NCI-H2081 (cell line): ENCODE data around the gene ATF7.
A peak's percentile ranks its signal among the peaks of the same experiment; 100 is the strongest.
"Not testable (repeated sequence)": the region's sequence is repeated elsewhere in the genome, so short reads cannot be mapped to it uniquely, and the experiment has no call there.

ENCODE experiments used
- DNase-seq, 2 experiments: peaks; one replicate each; lab custom pipeline; 2025; lab: John Stamatoyannopoulos, UW

The ATF7 gene

DNA sequence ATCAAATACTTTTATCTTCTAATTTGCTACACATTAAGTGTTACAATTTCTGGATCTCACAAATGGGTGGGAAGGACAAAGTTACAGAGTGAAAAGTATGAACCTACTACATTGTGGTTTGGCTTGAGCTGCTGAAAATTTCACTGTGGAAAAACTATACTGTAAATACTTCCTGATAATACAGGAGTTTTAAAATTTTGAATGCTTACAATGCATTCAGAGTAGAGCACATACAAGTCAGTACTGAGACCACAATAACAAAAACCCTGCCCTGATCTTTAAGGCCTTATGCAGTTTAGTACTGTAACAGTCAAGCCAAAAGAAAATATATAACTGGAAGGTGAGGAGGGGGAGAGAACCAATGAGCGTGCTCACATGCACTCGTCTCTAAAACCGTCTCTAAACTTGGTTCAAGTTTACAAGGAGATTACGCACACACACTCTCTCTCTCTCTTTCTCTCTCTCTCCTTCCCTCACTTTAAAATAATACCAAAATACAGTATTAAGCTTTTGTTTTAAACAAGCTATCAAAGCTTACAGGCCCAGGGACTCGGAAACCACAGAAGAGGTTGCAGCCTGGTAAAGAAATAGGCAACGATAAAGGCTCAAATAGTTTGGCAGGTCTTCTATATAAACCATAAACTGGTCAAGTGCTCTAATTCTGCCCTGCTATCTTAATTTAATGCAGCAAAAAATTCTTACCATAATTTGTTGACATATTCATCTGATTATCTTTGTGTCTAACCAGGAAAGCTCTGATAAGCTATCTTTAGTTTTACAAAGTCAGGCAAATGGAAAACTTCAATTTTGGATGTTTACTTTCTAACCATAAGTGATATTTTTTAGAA is 58.0 kb downstream of the ATF7 start:
- DNase-seq: no peak

DNA sequence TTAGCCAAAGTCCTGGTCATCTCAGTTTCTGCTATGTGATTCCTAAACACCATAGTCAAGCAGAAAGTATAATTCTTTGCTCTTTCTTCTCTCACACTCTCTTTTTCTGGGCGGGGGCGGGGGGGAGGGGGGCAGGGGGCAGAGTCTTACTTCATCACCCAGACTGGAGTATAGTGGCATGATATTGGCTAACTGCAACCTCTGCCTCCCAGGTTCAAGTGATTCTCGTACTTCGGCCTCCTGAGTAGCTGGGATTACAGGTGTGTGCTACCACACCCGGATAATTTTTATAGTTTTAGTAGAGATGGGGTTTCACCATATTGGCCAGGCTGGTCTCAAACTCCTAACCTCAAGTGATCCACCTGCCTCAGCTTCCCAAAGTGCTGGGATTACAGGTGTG is 60.8 kb downstream of the ATF7 start:
- not testable (repeated sequence) for DNase-seq

DNA sequence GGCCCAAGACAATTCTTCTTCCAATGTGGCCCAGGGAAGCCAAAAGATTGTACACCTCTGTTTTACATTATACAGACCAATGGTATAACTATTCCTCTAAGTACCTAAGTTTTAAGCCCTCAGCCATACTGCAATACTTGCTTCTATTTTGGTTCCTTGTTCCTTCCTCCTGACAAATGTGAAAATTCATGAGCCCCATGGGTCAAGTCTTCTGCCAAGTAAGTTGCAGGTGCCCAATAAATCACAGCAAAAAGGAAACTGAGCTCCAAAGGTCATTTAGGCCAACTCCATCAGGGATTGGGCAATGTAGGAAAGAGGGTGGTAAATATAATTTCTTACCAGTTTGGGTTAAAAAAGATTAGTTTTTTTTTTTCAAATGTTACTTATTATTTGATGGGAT is 61.2 kb downstream of the ATF7 start:
- no peak for DNase-seq

DNA sequence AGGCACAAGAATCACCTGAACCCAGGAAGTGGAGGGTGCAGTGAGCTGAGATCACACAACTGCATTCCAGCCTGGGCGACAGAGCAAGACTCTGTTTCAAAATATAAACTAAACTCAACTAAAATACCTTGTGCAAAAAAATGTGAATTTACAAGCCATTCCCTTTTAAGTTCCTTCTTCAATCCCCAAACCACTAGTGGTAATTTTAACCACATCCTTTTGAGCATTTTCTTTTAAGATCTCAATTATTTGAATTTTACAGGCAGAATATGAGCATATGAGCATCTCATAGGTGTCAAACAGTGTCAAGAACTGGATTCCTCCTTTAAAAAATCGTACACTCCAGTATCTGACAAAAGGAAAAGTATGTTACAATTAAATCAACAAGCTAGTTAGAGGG is 61.9 kb downstream of the ATF7 start:
- DNase-seq: no peak

DNA sequence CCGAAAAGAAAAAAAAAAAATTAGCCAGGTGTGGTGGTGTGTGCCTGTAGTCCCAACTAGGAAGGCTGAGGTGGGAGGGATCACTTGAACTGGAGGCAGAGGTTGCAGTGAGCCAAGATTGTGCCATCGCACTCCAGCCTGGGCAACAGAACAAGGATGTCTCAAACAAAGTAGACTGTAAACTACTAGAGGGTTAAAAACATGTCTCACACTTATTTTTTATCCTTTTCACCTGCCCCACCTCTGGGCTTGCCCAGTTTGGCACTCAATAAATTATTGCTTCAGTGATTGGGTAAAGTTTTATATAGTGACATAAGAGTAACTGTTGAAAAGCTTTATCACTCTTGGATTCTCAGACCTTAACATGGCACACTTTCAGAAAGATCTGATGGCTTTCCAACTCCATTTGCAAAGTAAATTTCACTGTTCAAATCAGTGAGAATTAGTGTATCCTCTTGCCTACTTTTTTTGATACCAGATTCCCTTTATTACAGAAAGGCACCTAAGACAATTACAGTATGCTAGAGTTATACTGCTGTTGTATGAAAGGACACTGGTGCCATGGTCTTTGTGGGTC is 62.6 kb downstream of the ATF7 start:
- DNase-seq: no peak

DNA sequence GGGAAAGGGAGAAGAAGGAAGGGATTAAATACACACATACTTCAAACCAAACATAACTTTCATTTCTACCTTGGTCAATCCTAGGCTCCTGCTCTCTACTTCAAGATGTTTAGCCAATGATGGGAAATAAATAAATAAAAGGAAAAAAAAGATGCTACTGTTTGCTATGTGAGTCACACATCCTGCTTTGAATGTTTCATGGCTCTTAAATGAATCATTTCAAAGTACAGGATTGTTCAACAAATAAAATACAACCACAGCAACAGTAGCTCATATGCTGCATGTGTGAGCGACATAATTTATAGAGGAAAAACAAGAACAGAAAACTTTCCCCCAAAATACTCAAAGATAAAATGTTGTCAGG is 64.6 kb downstream of the ATF7 start:
- DNase-seq: no peak

DNA sequence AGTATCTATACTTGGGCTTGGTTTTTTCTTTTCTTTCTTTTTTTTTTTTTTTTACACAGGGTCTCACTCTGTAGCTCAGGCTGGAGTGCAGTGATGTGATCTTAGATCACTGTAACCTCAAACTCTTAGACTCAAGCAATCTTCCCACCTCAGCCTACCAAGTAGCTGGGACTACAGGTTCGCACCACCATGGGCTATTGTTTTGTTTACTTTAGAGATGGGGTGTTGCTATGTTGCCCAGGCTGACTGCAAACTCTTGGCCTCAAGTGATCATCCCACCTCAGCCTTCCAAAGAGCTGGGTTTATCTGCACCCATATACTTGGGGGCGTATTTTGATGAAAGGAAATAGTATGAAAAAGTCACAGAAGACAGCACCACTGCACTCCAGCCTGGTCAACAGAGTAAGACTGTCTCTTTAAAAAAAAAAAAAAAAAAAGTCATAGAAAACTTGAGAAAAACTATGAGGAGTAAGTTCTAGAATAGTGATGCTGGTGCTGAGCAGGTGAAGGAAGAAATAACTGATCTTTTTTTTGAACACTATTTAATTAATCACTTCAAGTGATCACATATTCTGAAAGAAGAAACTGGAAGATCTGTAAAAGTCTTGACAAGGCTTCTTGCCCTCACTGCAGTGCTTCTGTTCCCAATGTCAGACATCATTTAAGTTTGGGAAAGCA is 65.1 kb downstream of the ATF7 start:
- no peak for DNase-seq

DNA sequence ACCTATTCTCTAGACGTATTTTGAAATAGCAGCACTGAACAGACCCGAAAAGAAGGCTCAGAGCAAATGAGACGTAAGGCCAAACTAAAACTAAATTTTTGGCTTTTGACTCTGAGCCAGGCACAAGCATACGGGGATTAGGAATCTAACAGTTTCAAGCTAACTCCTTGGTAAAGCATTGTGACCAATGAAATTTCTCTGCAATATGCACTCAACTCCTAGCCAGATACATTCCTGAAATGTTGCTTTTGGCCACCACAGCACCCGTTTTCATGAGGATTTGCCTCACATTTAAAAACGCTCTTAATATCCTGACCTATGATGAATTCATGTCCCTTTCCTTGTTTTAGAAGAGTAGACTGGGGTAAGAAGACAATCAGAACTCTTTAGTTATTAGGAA is 65.8 kb downstream of the ATF7 start:
- DNase-seq: no peak

DNA sequence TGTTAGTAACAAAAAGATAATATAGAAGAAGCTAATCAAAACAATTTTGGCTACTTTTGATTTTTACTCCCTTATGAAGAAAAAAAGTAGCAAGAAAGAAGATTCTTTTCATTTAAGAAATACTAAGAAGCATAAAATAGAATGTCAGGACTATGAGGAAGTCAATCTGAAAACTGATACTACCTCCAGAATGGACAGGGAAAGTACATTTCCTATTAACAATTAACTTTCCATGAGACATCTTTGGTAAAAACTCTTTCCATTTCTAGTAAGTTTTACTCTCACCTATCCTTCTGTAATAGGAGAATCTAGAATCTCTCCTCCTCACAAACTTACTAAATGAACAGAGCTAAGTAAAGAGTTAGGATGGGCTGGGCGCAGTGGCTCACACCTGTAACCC is 67.6 kb downstream of the ATF7 start:
- no peak for DNase-seq

DNA sequence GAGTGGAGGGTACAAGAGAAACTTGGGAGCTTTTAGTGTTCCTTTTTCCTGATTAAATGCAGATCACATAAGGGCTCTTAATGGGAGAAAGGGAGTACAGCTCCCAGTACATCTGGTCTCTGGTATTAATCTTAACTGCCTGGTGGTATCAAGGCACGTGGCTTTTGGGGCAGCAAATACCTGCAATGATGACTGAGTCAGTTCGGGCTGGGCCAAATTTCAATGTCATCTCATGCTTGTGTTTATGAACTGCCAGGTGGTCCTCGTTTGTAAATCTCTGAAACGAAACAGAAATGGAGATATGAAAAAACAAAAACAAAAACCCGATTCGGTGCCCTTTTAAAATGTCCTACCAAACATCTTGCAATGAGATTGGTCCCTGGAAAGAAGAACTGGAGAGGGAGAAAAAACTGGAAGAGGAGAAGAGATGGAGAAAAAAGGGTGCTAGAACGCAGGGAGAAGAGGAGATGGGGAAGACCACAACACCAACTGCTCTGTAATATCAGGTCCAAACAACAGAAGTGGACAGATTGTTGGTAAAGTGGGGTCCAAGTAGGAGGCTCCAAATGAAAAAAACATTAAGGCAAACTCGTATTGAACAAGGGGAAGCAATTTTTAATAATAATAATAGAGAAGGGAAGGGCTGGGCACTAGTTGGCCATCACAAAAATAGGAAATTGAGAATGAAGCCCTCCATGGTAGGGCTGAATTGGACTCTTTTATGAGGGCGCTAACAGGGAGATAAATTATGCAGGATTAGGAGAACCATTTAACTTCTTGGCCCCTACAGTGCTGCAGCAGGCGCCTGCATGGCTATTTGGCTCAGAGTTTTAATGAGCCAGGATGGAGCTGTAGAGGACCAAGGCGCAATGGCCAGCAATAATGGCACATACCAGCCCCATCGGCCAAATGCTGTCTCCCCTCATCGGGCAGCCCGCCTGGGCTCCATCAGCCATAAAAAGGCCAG is 73.5 kb downstream of the ATF7 start:
- DNase-seq: no peak

DNA sequence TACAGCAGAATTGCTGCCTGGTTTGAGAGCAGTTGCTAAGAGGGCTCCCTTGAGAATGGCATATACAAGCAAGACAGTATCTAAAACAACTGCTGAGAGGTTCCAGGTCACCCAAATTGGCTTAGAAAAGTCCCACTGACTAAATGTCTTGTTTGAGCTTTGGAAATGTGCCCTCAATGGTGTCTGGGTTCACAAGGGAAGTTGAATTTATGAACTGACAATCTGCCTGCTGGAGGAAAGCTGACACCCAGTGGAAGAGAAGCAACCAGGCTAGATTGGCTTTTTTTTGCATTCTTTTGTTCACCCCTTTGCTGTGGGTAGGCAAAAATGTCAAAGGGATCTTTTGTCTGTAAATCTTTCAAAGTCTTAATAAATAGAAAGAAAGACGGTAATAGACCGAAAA is 74.3 kb downstream of the ATF7 start:
- no peak for DNase-seq

DNA sequence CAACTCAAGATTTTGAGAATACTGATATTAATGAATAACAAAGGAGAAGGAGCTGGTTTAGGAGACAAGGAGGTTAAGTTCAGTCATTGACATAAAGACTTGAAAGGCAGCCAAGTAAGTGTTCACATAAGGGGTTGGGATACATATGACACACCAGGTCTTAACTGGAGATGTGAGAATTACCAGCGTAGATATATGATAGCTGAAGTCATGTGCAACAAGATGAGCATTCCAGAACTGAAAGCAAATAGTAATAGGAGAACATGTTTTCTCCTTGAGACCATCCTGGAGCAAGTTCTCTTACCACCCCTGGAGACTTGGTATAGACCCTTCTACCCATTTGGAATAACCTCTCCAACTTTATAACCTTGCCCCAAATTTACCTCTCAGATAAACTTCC is 75.6 kb downstream of the ATF7 start:
- no peak for DNase-seq

DNA sequence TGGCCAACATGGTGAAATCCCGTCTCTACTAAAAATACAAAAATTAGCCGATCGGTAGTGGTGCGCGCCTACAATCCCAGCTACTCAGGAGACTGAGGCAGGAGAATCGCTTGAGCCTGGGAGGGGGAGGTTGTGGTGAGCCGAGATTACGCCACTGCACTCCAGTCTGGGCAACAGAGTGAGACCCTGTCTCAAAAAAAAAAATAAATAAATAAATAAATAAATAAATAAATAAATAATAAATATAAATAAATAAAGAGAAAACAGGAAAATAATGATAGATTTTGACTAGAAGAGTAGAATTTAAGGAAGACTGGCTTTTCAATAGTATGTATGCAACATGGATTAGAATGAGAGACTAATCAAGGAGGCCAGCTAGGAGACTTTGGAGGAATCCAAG is 76.1 kb downstream of the ATF7 start:
- DNase-seq: not testable (repeated sequence)

DNA sequence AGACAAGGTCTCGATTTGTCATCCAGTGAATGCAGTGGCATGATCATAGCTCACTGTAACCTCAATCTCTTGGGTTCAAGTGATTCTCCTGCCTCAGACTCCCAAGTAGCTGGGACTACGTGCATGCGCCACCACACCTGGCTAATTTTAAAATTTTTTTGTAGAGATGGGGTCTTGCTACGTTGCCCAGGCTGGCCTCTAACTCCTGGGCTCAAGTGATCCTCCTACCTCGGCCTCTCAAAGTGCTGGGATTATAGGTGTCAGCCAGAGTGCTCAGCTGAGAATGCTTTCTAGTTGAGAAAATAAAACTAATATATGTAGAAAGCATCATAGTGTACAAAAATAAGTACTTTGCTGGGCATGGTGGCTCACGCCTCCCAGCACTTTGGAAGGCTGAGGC is 77.8 kb downstream of the ATF7 start:
- DNase-seq: not testable (repeated sequence)

DNA sequence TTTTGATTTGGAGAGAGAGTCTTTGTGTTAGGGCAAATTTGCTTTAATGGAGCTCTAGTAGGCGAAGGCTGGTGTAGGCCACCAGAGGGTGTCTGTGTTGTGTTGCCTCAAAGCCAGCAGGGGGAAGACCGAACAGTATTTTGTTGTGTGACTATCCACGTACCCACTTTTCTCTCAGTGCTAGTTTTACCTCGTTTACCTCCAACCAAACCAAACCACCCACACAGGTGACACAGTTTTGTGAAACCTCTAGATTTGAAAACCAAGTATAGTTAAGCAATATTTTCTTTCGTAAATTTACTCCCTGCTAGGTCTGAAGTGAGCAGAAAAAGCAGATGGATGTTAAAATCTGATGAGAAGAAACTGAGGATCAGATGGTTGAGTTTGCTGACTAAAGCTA is 82.6 kb downstream of the ATF7 start:
- DNase-seq: peak; percentile 45 to 77

DNA sequence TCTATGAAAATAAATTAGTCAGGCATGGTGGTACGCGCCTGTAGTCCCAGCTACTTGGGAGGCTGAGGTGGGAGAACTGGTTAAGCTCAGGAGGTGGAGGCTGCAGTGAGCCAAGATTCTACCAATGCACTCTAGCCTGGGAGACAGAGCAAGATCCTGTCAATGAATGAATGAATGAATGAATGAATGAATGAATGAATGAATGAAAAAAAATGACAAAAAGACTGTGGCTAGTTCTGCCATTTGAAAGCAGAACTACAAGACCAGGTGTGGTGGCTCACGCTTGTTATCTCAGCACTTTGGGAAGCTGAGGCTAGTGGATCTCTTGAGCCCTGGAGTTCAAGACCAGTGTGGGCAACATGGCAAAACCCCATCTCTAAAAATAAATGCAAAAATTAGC is 86.7 kb downstream of the ATF7 start:
- DNase-seq: no peak

DNA sequence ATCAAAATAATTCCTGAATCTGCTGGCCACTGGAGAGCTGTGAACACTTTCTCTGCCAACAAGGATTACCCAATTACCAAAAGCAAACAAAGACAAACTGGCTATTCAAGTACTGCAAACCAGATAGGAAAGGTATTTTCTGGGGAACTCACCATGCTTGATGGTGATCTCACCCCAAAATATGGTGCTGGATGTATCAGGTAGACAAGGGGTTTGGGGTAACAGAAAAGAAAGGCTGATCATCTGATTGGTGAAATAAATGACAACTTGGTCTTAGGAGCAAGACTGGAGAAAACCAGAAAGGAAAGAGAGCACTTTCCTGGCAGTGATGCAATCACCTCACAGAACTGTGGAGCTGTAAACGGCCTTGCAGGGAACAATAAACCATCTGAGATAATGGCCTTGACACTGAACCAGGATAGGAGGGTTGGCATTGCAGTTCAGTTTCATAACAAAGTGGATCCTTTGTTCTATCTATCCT is 87.9 kb downstream of the ATF7 start:
- peak; percentile 23 to 70 for DNase-seq

DNA sequence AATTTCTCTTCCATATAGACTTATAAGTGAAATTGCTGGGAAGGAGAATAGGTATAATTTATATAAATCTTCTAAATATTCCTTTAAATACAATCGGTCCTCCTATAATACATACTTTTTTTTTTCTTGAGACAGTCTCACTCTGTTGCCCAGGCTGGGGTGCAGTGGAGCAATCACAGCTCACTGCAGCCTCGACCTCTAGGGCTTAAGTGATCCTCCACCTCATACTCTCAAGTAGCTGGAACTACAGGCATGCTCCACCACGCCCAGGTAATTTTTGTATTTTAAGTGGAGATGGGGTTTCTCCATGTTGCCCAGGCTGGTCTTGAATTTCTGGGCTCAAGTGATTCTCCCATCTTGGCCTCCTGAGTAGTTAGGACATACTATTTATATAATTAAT is 89.2 kb downstream of the ATF7 start:
- no peak for DNase-seq

DNA sequence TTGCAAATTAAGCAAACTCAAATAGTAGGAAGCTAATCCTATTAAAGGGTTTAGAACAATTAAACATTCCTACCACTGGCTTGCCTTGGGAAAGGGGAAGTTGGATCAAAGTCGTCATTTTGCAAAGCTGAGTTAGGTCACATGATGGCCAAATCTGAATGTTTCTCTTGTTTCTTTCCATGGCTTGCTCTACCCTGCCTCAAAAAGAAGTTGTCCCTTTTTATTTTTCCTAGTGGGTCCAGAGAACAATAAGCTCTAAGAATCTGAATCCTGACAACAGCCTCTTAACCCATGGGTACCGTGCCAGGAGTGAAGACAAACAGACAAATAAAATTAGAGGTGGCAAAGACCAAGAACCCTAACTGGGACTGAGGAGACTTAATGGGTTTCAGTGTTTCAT is 92.7 kb downstream of the ATF7 start:
- no peak for DNase-seq

DNA sequence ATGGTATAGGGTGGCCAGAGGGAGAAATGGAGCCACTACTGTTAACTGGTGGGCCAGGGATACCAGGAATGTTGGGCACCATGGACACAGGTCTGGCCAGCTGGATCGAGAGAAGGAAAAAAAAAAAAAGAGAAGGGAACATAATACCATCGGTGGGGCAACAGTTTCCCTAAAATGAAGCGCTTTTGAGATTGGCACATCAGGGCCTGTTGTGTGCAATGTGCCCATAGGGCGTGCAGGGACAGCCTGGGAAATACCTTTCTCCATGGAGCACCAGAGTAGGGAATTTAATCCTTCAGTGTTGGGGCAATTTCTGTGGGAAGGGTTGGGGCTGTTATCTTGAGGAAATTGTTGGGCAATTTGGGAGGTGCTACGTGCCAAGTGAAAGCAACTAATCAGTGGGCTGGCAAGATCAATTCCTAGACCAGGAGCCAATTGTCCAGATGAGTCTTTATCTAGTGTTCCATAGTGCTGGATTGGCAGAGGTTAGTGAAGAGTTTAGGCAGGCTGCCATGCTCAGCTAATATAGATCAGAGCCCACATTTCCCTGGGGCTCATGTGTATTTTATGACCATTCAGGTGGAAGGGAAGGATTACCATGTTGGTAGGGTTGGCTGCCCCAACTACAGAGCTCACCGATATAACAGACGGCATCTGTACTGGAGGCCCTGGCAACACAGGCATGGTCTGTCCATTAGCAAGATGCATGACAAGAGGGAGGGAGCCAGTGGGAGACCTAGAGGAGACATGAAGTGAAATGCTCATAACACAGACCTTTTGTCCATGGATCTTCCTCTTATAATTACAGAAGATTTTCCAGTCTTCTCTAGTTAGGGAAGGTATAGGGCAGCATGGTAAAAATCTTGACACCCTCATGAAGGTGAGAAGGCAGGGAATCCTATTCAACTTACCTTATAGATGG is 93.4 kb downstream of the ATF7 start:
- no peak for DNase-seq

DNA sequence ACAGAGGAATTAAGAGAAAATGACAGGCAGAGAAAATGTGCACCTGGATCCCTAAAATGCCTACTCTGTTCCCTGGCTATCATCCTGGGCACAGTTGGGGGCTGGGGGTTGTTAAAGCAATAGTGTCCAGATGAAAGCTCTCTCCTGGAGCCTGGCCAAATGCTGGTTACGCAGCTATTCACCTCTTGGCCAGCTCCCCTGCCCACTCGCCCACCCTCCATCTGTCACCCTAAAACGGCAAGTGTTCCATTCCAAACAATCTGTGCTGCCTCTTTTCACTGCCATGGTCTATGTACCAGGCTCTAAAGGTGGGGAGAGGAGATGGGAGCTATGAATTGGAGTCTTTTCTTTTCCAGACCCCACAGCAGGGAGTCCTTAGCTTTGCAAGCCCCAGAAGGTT is 94.2 kb downstream of the ATF7 start:
- DNase-seq: peak; percentile 40 to 61
